ENCODE results near the gene SRSF4.

Gene SRSF4

DNA sequence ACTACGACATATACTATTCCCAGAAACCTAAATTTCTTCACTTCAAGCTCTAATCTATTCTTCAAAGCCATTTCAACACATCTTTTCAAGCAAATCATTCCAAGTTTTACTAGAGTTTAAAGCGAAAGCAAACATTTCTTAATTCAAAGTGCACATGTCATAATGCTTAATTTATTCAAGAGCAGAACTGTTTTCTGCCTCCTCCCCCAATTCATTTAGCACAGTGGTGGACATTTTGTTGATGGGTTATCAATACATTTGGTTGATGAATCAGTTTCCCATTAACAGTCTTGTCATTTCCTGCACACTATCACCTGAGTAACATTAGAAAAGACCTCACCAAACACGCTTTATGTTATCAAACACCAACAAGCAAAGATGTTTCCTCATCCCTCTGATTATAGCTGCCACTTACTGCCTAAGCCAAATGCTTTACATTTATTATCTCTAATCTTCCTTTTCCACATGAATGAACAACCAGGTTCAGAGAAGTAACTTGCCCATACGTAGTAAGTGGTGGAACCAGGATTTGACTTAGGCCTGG lies 2.0 kb downstream of the SRSF4 start:
- Histone ChIP-seq H3K27ac (peak overlapping the region; percentile 19 to 100), H3K4me3 (peak overlapping the region; percentile 90)
- TF ChIP-seq, protein P1, sequence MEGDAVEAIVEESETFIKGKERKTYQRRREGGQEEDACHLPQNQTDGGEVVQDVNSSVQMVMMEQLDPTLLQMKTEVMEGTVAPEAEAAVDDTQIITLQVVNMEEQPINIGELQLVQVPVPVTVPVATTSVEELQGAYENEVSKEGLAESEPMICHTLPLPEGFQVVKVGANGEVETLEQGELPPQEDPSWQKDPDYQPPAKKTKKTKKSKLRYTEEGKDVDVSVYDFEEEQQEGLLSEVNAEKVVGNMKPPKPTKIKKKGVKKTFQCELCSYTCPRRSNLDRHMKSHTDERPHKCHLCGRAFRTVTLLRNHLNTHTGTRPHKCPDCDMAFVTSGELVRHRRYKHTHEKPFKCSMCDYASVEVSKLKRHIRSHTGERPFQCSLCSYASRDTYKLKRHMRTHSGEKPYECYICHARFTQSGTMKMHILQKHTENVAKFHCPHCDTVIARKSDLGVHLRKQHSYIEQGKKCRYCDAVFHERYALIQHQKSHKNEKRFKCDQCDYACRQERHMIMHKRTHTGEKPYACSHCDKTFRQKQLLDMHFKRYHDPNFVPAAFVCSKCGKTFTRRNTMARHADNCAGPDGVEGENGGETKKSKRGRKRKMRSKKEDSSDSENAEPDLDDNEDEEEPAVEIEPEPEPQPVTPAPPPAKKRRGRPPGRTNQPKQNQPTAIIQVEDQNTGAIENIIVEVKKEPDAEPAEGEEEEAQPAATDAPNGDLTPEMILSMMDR (IDR thresholded peaks at IDR 0.05): no peak
- no peak for DNase-seq (ENCODE audit: low spot score)

GRCh38 chr1:29177022-29177705 lies 4.5 kb downstream of the SRSF4 start:
- DNase-seq (ENCODE audit: low spot score): peak; percentile 53
- Histone ChIP-seq H3K4me3 (peak overlapping the region; percentile 26), H3K27ac (peak overlapping the region in 1 of 2 donors; percentile 17)
- TF ChIP-seq, protein P1 (IDR thresholded peaks at IDR 0.05): no peak

DNA sequence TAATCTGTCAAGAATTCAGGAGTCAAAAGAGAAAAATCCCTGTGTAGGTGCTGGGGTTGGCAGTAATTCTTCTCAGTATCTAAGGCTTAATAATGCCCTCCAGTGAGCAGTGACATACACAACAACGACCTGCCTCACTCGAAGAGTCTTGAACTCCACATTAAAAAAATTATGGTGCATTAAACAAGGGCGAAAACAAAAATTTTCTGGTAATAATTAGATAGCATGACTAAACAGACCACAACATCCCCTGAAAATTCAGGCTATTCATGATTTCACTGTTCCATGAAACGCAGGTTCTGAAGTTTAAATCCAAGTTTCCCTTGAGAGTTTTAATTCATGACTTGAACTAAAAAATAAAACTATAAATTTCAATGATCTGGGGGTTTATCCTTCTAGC lies 5.1 kb downstream of the SRSF4 start:
- DNase-seq (ENCODE audit: low spot score): no peak
- no peak overlapping the region for H3K27ac ChIP-seq
- TF ChIP-seq, protein P1 (IDR thresholded peaks at IDR 0.05): no peak
- H3K4me3 ChIP-seq: no peak overlapping the region

- H3K4me3 ChIP-seq: no peak overlapping the region
- no peak overlapping the region for H3K27ac ChIP-seq
- DNase-seq (ENCODE audit: low spot score): no peak
- TF ChIP-seq, protein P1 (IDR thresholded peaks at IDR 0.05): no peak
Observed at GRCh38 chr1:29172415-29172939, 9.2 kb downstream of the SRSF4 start.

GRCh38 chr1:29171521-29171920 lies 10.2 kb downstream of the SRSF4 start:
- TF ChIP-seq, protein P1 (IDR thresholded peaks at IDR 0.05): no peak
- Histone ChIP-seq H3K27ac (no peak overlapping the region), H3K4me3 (no peak overlapping the region)
- no peak for DNase-seq (ENCODE audit: low spot score)

GRCh38 chr1:29171089-29171488 lies 10.6 kb downstream of the SRSF4 start:
- TF ChIP-seq, protein P1 (IDR thresholded peaks at IDR 0.05): no peak
- Histone ChIP-seq H3K27ac (no peak overlapping the region), H3K4me3 (no peak overlapping the region)
- DNase-seq (ENCODE audit: low spot score): no peak

DNA sequence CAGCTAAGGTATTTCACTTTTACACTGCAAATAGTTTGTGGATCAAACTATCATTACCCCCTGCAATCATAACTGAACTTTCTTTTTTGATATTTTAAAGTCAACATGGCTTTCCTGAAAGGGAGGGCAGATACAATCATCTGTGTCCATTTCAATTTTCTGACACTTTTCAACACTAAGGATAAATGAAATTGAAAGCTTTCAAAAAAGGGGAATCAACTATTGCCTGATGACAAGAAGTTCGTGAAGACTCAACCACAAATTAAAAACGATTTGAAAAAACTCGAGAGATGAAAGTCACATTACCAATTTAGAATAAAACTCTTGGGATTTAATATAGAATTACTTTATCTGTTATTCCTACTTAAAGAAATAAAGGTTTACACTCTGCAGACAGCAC lies 11.7 kb downstream of the SRSF4 start:
- TF ChIP-seq, protein P1 (IDR thresholded peaks at IDR 0.05): no peak
- Histone ChIP-seq H3K27ac (no peak overlapping the region), H3K4me3 (no peak overlapping the region)
- DNase-seq (ENCODE audit: low spot score): no peak
